WTC11 (cell line): ENCODE measurements around the gene DHDH. TPM values are rescaled to one million over a fixed set of nuclear protein-coding genes. Genes with fewer than 3 reads are reported as not detected.

Source experiments
- ATAC-seq: fragments of 200-7000 bp; cut with Tn5 transposase; 2 replicates; pipeline ENCODE4 v1.10.0; 2021; ENCODE audit warnings: mild to moderate bottlenecking, moderate library complexity
- CTCF ChIA-PET: fragments of 300-600 bp; sonication (Branson Sonifier 250); formaldehyde crosslinking; loops from one replicate; lab custom pipeline; 2021; ENCODE audit warnings: antibody characterized with exemption; lab: Charles Lee
- POLR2A ChIA-PET: fragments of 350-600 bp; sonication (Branson Sonifier 250); formaldehyde crosslinking; loops from one replicate; lab custom pipeline; 2021; ENCODE audit warnings: antibody characterized with exemption; lab: Charles Lee
- DNase-seq: peaks from one replicate; pipeline ENCODE4 v3.0.0; 2021; ENCODE audit warnings: low spot score
- H3K27ac Mint-ChIP-seq: 2 replicates; pipeline ENCODE4 v1.8.0; 2021; ENCODE audit warnings: mixed read lengths
- H3K27me3 Mint-ChIP-seq: 2 replicates; pipeline ENCODE4 v1.8.0; 2021; ENCODE audit warnings: low read depth, mild to moderate bottlenecking, moderate library complexity, mixed read lengths
- H3K36me3 Mint-ChIP-seq: 2 replicates; pipeline ENCODE4 v1.8.0; 2021; ENCODE audit warnings: mixed read lengths
- H3K4me1 Mint-ChIP-seq: 2 replicates; pipeline ENCODE4 v1.8.0; 2022; ENCODE audit warnings: mixed read lengths
- H3K4me3 Mint-ChIP-seq: 2 replicates; pipeline ENCODE4 v1.8.0; 2021; ENCODE audit warnings: mild to moderate bottlenecking, moderate library complexity, mixed read lengths
- H3K9me3 Mint-ChIP-seq: 2 replicates; pipeline ENCODE4 v1.8.0; 2021; ENCODE audit warnings: mixed read lengths
- ESRRA ChIP-seq: sonication (generic); formaldehyde crosslinking; IDR thresholded peaks from 2 replicates; pipeline ENCODE4 v1.8.1; 2022; ENCODE audit warnings: mild to moderate bottlenecking, missing genetic modification reagents, borderline replicate concordance
- ETV6 ChIP-seq: sonication (generic); formaldehyde crosslinking; IDR thresholded peaks from 2 replicates; pipeline ENCODE4 v1.8.1; 2022; ENCODE audit warnings: mild to moderate bottlenecking, missing genetic modification reagents
- FOXJ3 ChIP-seq: sonication (generic); formaldehyde crosslinking; IDR thresholded peaks from 2 replicates; pipeline ENCODE4 v1.9.0; 2021; ENCODE audit warnings: missing genetic modification reagents, mild to moderate bottlenecking, borderline replicate concordance
- FOXK1 ChIP-seq: sonication (generic); formaldehyde crosslinking; IDR thresholded peaks from 2 replicates; pipeline ENCODE4 v1.8.0; 2022; ENCODE audit warnings: mild to moderate bottlenecking, moderate library complexity, missing genetic modification reagents
- FOXP1 ChIP-seq: sonication (generic); formaldehyde crosslinking; IDR thresholded peaks from 2 replicates; pipeline ENCODE4 v1.8.0; 2022; ENCODE audit warnings: missing genetic modification reagents, mild to moderate bottlenecking, moderate library complexity, borderline replicate concordance
- GRHL2 ChIP-seq: fragments of 250-450 bp; sonication (Bioruptor Pico); IDR thresholded peaks from 2 replicates; pipeline ENCODE4 v1.8.0; 2022; ENCODE audit warnings: mild to moderate bottlenecking, moderate library complexity; ENCODE audit not compliant: insufficient replicate concordance, severe bottlenecking
- JAZF1 ChIP-seq: fragments of 250-450 bp; sonication (Bioruptor Pico); IDR thresholded peaks from 2 replicates; pipeline ENCODE4 v1.9.0; 2021; ENCODE audit warnings: moderate library complexity, mild to moderate bottlenecking, inconsistent platforms
- NFATC4 ChIP-seq: fragments of 250-450 bp; sonication (Bioruptor Pico); IDR thresholded peaks from 2 replicates; pipeline ENCODE4 v1.9.0; 2021; ENCODE audit warnings: mild to moderate bottlenecking
- RORB ChIP-seq: fragments of 250-450 bp; sonication (Bioruptor Pico); IDR thresholded peaks from 2 replicates; pipeline ENCODE4 v1.9.0; 2021; ENCODE audit warnings: mild to moderate bottlenecking
- ZBTB21 ChIP-seq: sonication (generic); formaldehyde crosslinking; IDR thresholded peaks from 2 replicates; pipeline ENCODE4 v1.8.1; 2023; ENCODE audit warnings: mild to moderate bottlenecking, missing genetic modification reagents, borderline replicate concordance
- ZNF121 ChIP-seq: sonication (generic); formaldehyde crosslinking; IDR thresholded peaks from 2 replicates; pipeline ENCODE4 v1.8.0; 2023; ENCODE audit warnings: missing genetic modification reagents
- ZNF232 ChIP-seq: sonication (generic); formaldehyde crosslinking; IDR thresholded peaks from 2 replicates; pipeline ENCODE4 v1.8.0; 2022; ENCODE audit warnings: mild to moderate bottlenecking, missing genetic modification reagents
- total RNA-seq: library from RNA; stranded (reverse); gene quantifications from 3 replicates; pipeline ENCODE4 v1.2.3, GENCODE V29; 2021
- TF ChIP-seq, protein P1 (sequence below): sonication (generic); formaldehyde crosslinking; IDR thresholded peaks from 2 replicates; pipeline ENCODE4 v1.8.1; 2023; ENCODE audit warnings: mild to moderate bottlenecking, missing genetic modification reagents, moderate library complexity
- TF ChIP-seq, protein P2 (sequence below): sonication (generic); formaldehyde crosslinking; IDR thresholded peaks from 2 replicates; pipeline ENCODE4 v1.8.1; 2023; ENCODE audit warnings: mild to moderate bottlenecking, moderate library complexity, missing genetic modification reagents
- TF ChIP-seq, protein P3 (sequence below): fragments of 250-450 bp; sonication (Bioruptor Pico); IDR thresholded peaks from 2 replicates; pipeline ENCODE4 v1.8.0; 2021; ENCODE audit warnings: mild to moderate bottlenecking
- TF ChIP-seq, protein P4 (sequence below): sonication (generic); formaldehyde crosslinking; IDR thresholded peaks from 2 replicates; pipeline ENCODE4 v1.8.1; 2022; ENCODE audit warnings: mild to moderate bottlenecking, missing genetic modification reagents, moderate library complexity, borderline replicate concordance
- TF ChIP-seq, protein P5 (sequence below): fragments of 200-600 bp; IDR thresholded peaks from 2 replicates; pipeline ENCODE4 v1.8.0; 2022; ENCODE audit warnings: antibody characterized with exemption
- TF ChIP-seq, protein P6 (sequence below): fragments of 250-450 bp; sonication (Bioruptor Pico); IDR thresholded peaks from 2 replicates; pipeline ENCODE4 v1.9.0; 2021; ENCODE audit warnings: moderate library complexity, mild to moderate bottlenecking, inconsistent platforms, borderline replicate concordance
- TF ChIP-seq, protein P7 (sequence below): sonication (generic); formaldehyde crosslinking; IDR thresholded peaks from 2 replicates; pipeline ENCODE4 v1.8.0; 2022; ENCODE audit warnings: missing genetic modification reagents
- TF ChIP-seq, protein P8 (sequence below): fragments of 250-450 bp; sonication (Bioruptor Pico); IDR thresholded peaks from 2 replicates; pipeline ENCODE4 v1.9.0; 2021; ENCODE audit warnings: mild to moderate bottlenecking

Gene DHDH
- total RNA-seq, 1 experiment from 2014 or later = 3.0 TPM

DNA sequence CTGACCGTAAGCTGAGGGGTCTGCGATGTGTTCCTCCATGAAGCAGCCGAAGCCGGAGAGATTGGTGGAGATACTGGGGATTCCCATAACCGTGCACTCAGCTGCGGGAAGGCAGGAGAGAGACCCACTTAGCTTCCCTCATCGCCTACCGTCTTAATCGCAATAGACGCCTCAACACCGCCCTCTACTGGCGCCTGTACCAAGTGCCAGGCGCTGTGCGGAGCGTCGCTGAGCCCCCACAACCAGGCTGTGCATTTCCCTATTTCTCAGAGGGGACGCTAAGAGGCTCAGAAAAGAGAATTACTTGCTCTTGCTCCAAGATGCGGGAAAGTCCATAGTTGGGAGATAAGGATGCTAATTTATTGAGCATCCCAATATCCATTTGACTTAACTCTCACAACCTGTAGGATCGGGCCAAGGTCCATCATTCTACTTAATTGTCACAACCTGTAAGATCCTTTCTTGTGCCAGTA, 37.5 kb downstream of the DHDH start:
- peaks cover 15% of the 10 kb centered on the region for H3K4me1 Mint-ChIP-seq
- peaks cover 4% of the 10 kb centered on the region for H3K9me3 Mint-ChIP-seq
- H3K36me3 Mint-ChIP-seq = peaks cover 57% of the 10 kb centered on the region
- CTCF ChIA-PET = interaction anchor here (0.6 to 2.6 kb wide), 74 partner anchors 9 to 469 kb away, joined by 3 to 60 read pairs (median 6); partner anchors contain the start of genes BAX, CA11, CGB2 and CGB7
- DNase-seq = peak; percentile 91
- no peaks in the 10 kb centered on the region for H3K27me3 Mint-ChIP-seq
- TF ChIP-seq, protein P1, sequence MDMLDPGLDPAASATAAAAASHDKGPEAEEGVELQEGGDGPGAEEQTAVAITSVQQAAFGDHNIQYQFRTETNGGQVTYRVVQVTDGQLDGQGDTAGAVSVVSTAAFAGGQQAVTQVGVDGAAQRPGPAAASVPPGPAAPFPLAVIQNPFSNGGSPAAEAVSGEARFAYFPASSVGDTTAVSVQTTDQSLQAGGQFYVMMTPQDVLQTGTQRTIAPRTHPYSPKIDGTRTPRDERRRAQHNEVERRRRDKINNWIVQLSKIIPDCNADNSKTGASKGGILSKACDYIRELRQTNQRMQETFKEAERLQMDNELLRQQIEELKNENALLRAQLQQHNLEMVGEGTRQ (CRISPR knock-in tag) = no peak
- TF ChIP-seq FOXP1 (CRISPR knock-in tag) = peak; percentile 23; the same call in 1 of the 2 replicates
- no peak for TF ChIP-seq FOXK1 (CRISPR knock-in tag)
- TF ChIP-seq, protein P2, sequence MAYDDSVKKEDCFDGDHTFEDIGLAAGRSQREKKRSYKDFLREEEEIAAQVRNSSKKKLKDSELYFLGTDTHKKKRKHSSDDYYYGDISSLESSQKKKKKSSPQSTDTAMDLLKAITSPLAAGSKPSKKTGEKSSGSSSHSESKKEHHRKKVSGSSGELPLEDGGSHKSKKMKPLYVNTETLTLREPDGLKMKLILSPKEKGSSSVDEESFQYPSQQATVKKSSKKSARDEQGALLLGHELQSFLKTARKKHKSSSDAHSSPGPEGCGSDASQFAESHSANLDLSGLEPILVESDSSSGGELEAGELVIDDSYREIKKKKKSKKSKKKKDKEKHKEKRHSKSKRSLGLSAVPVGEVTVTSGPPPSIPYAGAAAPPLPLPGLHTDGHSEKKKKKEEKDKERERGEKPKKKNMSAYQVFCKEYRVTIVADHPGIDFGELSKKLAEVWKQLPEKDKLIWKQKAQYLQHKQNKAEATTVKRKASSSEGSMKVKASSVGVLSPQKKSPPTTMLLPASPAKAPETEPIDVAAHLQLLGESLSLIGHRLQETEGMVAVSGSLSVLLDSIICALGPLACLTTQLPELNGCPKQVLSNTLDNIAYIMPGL (CRISPR knock-in tag) = 0 out of 2 replicates have a peak, but pooled peaks have one; percentile 24
- TF ChIP-seq, protein P3, sequence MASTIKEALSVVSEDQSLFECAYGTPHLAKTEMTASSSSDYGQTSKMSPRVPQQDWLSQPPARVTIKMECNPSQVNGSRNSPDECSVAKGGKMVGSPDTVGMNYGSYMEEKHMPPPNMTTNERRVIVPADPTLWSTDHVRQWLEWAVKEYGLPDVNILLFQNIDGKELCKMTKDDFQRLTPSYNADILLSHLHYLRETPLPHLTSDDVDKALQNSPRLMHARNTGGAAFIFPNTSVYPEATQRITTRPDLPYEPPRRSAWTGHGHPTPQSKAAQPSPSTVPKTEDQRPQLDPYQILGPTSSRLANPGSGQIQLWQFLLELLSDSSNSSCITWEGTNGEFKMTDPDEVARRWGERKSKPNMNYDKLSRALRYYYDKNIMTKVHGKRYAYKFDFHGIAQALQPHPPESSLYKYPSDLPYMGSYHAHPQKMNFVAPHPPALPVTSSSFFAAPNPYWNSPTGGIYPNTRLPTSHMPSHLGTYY (CRISPR knock-in tag) = no peak
- TF ChIP-seq, protein P4, sequence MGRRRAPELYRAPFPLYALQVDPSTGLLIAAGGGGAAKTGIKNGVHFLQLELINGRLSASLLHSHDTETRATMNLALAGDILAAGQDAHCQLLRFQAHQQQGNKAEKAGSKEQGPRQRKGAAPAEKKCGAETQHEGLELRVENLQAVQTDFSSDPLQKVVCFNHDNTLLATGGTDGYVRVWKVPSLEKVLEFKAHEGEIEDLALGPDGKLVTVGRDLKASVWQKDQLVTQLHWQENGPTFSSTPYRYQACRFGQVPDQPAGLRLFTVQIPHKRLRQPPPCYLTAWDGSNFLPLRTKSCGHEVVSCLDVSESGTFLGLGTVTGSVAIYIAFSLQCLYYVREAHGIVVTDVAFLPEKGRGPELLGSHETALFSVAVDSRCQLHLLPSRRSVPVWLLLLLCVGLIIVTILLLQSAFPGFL (CRISPR knock-in tag) = no peak
- TF ChIP-seq ZBTB21 (CRISPR knock-in tag) = no peak
- TF ChIP-seq FOXJ3 (CRISPR knock-in tag) = no peak
- TF ChIP-seq, protein P5, sequence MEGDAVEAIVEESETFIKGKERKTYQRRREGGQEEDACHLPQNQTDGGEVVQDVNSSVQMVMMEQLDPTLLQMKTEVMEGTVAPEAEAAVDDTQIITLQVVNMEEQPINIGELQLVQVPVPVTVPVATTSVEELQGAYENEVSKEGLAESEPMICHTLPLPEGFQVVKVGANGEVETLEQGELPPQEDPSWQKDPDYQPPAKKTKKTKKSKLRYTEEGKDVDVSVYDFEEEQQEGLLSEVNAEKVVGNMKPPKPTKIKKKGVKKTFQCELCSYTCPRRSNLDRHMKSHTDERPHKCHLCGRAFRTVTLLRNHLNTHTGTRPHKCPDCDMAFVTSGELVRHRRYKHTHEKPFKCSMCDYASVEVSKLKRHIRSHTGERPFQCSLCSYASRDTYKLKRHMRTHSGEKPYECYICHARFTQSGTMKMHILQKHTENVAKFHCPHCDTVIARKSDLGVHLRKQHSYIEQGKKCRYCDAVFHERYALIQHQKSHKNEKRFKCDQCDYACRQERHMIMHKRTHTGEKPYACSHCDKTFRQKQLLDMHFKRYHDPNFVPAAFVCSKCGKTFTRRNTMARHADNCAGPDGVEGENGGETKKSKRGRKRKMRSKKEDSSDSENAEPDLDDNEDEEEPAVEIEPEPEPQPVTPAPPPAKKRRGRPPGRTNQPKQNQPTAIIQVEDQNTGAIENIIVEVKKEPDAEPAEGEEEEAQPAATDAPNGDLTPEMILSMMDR = peak; percentile 85
- TF ChIP-seq, all 79 proteins: peak for 3
- peak; percentile 84 for ATAC-seq
- POLR2A ChIA-PET = interaction anchor here (0.5 to 1.2 kb wide), 6 partner anchors 22 to 164 kb away, joined by 3 to 10 read pairs (median 4); partner anchors contain the start of genes GYS1, NUCB1 and RUVBL2
- H3K27ac Mint-ChIP-seq = peak overlapping the region; percentile 80; the same call in 1 of the 2 replicates
- no peak overlapping the region for H3K4me3 Mint-ChIP-seq

DNA sequence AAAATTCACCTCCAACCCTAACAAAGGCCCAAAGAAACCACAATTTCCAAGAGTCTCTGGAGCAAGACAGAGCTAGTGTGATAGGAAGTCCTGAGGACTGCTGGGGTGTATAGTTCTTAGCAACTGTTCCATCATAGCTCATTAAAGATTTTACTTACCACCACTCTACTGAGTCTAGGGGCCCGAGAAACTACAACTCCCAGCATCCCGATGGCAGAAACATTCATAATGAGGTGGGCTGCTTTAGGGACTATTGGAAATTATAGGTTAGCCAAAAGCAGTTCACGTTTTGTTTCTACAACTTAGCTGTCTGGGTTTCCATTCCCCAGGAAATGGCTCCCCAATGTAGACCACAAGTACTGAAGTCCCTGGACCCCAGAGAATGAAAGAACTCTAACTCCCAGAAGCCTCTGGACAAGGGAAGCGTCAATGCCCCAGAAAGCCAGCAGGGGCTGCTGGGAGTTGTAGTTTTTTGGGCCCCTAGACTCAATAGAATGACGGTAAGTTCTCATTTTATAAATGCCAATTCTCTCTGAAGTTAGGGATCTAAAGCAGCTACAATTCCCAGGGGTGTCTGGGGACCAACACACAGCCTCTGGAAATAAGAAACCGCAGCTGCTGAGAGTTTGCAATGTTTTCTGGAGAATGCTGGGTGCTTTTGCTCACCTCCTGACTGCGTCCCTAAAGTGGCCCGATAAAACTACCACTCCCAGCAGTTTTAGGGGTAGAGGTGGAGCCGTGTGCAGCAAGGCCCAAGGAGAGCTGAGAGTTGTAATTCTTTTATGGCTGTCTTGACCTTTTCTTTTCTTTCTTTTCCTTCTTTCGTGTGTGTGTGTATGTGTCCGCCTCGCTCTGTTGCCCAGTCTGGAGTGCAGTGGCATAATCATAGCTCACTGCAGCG, 42.7 kb downstream of the DHDH start:
- Mint-ChIP-seq H3K27me3 (no peaks in the 10 kb centered on the region), H3K36me3 (peaks cover 35% of the 10 kb centered on the region), H3K4me1 (no peaks in the 10 kb centered on the region), H3K4me3 (no peak overlapping the region), H3K9me3 (no peaks in the 10 kb centered on the region), H3K27ac (peak overlapping the region; percentile 48; the same call in 1 of the 2 replicates)
- POLR2A ChIA-PET = no interaction called here
- DNase-seq (peak; percentile 72), ATAC-seq (peak; percentile 90)
- CTCF ChIA-PET = interaction anchor here (0.7 to 4.7 kb wide), 8 partner anchors 9 to 181 kb away, joined by 3 to 28 read pairs (median 4); partner anchors contain the start of genes GYS1 and RUVBL2
- TF ChIP-seq, protein P6, sequence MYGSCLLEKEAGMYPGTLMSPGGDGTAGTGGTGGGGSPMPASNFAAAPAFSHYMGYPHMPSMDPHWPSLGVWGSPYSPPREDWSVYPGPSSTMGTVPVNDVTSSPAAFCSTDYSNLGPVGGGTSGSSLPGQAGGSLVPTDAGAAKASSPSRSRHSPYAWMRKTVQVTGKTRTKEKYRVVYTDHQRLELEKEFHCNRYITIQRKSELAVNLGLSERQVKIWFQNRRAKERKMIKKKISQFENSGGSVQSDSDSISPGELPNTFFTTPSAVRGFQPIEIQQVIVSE = no peak
- TF ChIP-seq, protein P7, sequence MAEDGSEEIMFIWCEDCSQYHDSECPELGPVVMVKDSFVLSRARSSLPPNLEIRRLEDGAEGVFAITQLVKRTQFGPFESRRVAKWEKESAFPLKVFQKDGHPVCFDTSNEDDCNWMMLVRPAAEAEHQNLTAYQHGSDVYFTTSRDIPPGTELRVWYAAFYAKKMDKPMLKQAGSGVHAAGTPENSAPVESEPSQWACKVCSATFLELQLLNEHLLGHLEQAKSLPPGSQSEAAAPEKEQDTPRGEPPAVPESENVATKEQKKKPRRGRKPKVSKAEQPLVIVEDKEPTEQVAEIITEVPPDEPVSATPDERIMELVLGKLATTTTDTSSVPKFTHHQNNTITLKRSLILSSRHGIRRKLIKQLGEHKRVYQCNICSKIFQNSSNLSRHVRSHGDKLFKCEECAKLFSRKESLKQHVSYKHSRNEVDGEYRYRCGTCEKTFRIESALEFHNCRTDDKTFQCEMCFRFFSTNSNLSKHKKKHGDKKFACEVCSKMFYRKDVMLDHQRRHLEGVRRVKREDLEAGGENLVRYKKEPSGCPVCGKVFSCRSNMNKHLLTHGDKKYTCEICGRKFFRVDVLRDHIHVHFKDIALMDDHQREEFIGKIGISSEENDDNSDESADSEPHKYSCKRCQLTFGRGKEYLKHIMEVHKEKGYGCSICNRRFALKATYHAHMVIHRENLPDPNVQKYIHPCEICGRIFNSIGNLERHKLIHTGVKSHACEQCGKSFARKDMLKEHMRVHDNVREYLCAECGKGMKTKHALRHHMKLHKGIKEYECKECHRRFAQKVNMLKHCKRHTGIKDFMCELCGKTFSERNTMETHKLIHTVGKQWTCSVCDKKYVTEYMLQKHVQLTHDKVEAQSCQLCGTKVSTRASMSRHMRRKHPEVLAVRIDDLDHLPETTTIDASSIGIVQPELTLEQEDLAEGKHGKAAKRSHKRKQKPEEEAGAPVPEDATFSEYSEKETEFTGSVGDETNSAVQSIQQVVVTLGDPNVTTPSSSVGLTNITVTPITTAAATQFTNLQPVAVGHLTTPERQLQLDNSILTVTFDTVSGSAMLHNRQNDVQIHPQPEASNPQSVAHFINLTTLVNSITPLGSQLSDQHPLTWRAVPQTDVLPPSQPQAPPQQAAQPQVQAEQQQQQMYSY = no peak
- no peak for TF ChIP-seq ESRRA (CRISPR knock-in tag)
- no peak for TF ChIP-seq JAZF1 (CRISPR knock-in tag)
- TF ChIP-seq NFATC4 (CRISPR knock-in tag) = no peak
- TF ChIP-seq, protein P8, sequence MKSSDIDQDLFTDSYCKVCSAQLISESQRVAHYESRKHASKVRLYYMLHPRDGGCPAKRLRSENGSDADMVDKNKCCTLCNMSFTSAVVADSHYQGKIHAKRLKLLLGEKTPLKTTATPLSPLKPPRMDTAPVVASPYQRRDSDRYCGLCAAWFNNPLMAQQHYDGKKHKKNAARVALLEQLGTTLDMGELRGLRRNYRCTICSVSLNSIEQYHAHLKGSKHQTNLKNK (CRISPR knock-in tag) = no peak
- no peak for TF ChIP-seq ZNF121 (CRISPR knock-in tag)
- no peak for TF ChIP-seq GRHL2 (CRISPR knock-in tag)
- no peak for TF ChIP-seq ZNF232 (CRISPR knock-in tag)
- TF ChIP-seq ETV6 (CRISPR knock-in tag) = no peak
- TF ChIP-seq RORB (CRISPR knock-in tag) = no peak
